IMR-90 (cell line): ENCODE measurements around the gene RNF180. TPM values are rescaled to one million over a fixed set of nuclear protein-coding genes. Genes with fewer than 3 reads are reported as not detected.

Source experiments
- ATAC-seq: fragments of 200-7000 bp; cut with Tn5 transposase; 2 replicates; pipeline ENCODE4 v1.9.1; 2020; ENCODE audit warnings: low read depth, mild to moderate bottlenecking, moderate library complexity
- BruUV-seq: library from RNA; stranded (reverse); fragments of 400-500 nt; replicated peaks from 2 replicates; lab custom pipeline; 2021; lab: Mats Ljungman, UMichigan
- CTCF ChIA-PET: fragments of 300-600 bp; formaldehyde crosslinking; extraction: SDS; loops from one replicate; lab custom pipeline; 2021; ENCODE audit warnings: antibody characterized with exemption; lab: Yijun Ruan, JAX
- POLR2A ChIA-PET: fragments of 300-600 bp; sonication (Branson Sonifier 250); formaldehyde crosslinking; loops from one replicate; lab custom pipeline; 2022; ENCODE audit warnings: antibody characterized with exemption; ENCODE audit not compliant: unreplicated experiment; lab: Charles Lee
- DNase-seq: peaks from one replicate; pipeline ENCODE4 v3.0.0; 2013
- H2AFZ ChIP-seq: replicated peaks from 2 replicates; pipeline ENCODE3; 2013; ENCODE audit warnings: low read length, mild to moderate bottlenecking; ENCODE audit not compliant: poor library complexity
- H2AK5ac ChIP-seq: 2 replicates; pipeline ENCODE4 v1.6.1; 2013; ENCODE audit warnings: low read depth, low read length, inconsistent platforms
- H2AK9ac ChIP-seq: replicated peaks from 2 replicates; pipeline ENCODE3; 2013; ENCODE audit warnings: mild to moderate bottlenecking, low read depth, low read length, moderate library complexity; ENCODE audit not compliant: poor library complexity
- H2BK120ac ChIP-seq: 2 replicates; pipeline ENCODE4 v1.6.1; 2013; ENCODE audit warnings: low read depth, low read length, inconsistent platforms
- H2BK15ac ChIP-seq: 3 replicates; pipeline ENCODE4 v1.6.1; 2013; ENCODE audit warnings: low read depth, low read length, inconsistent platforms
- H2BK20ac ChIP-seq: 2 replicates; pipeline ENCODE4 v1.6.1; 2013; ENCODE audit warnings: low read depth, mild to moderate bottlenecking, inconsistent platforms, low read length, moderate library complexity
- H2BK5ac ChIP-seq: 2 replicates; pipeline ENCODE4 v1.6.1; 2013; ENCODE audit warnings: mild to moderate bottlenecking, low read depth, low read length, inconsistent platforms; ENCODE audit not compliant: poor library complexity, severe bottlenecking
- H3K14ac ChIP-seq: replicated peaks from 2 replicates; pipeline ENCODE4 v1.6.1; 2013; ENCODE audit warnings: low read depth, low read length, inconsistent platforms
- H3K18ac ChIP-seq: 2 replicates; pipeline ENCODE4 v1.6.1; 2013; ENCODE audit warnings: low read depth, low read length, control low read depth
- H3K23ac ChIP-seq: 2 replicates; pipeline ENCODE4 v1.6.1; 2013; ENCODE audit warnings: low read depth, low read length, inconsistent platforms
- H3K27ac ChIP-seq: 2 replicates; pipeline ENCODE4 v1.5.1; 2013; ENCODE audit warnings: mild to moderate bottlenecking, control low read depth, low read length; ENCODE audit not compliant: insufficient read depth
- H3K27me3 ChIP-seq: 2 replicates; pipeline ENCODE4 v1.6.1; 2013; ENCODE audit warnings: low read length; ENCODE audit not compliant: control insufficient read depth, insufficient read depth
- H3K36me3 ChIP-seq: 2 replicates; pipeline ENCODE4 v1.6.1; 2013; ENCODE audit warnings: low read length, mixed read lengths; ENCODE audit not compliant: control insufficient read depth, insufficient read depth
- H3K4ac ChIP-seq: 2 replicates; pipeline ENCODE4 v1.6.1; 2013; ENCODE audit warnings: low read depth, low read length, inconsistent platforms
- H3K4me1 ChIP-seq: 2 replicates; pipeline ENCODE4 v1.6.1; 2013; ENCODE audit warnings: low read length, mixed read lengths; ENCODE audit not compliant: control insufficient read depth, insufficient read depth
- H3K4me2 ChIP-seq: 2 replicates; pipeline ENCODE4 v1.6.1; 2013; ENCODE audit warnings: low read depth, mild to moderate bottlenecking, control low read depth, low read length, moderate library complexity
- H3K4me3 ChIP-seq: 2 replicates; pipeline ENCODE4 v1.5.1; 2013; ENCODE audit warnings: low read depth, mild to moderate bottlenecking, control low read depth, low read length, moderate library complexity; ENCODE audit not compliant: insufficient read depth
- H3K56ac ChIP-seq: 2 replicates; pipeline ENCODE4 v1.6.1; 2013; ENCODE audit warnings: low read length, inconsistent platforms; ENCODE audit not compliant: insufficient read depth; ENCODE audit errors: extremely low read depth
- H3K79me1 ChIP-seq, 2 experiments: 2 replicates each; pipeline ENCODE4 v1.6.1; 2013; ENCODE audit warnings: low read length in 2 of 2, inconsistent platforms in 1 of 2, low read depth in 1 of 2
- H3K9ac ChIP-seq: 2 replicates; pipeline ENCODE4 v1.6.1; 2013; ENCODE audit warnings: low read depth, low read length, control low read depth
- H3K9me1 ChIP-seq: 2 replicates; pipeline ENCODE4 v1.6.1; 2013; ENCODE audit warnings: low read length, inconsistent platforms; ENCODE audit not compliant: insufficient read depth
- H3K9me3 ChIP-seq: 2 replicates; pipeline ENCODE4 v1.6.1; 2013; ENCODE audit warnings: low read length; ENCODE audit not compliant: control insufficient read depth, insufficient read depth
- H4K20me1 ChIP-seq: 2 replicates; pipeline ENCODE4 v1.6.1; 2013; ENCODE audit warnings: low read length, inconsistent platforms; ENCODE audit not compliant: insufficient read depth
- H4K5ac ChIP-seq: 2 replicates; pipeline ENCODE4 v1.6.1; 2013; ENCODE audit warnings: mild to moderate bottlenecking, low read depth, low read length, control low read depth
- H4K8ac ChIP-seq, 2 experiments: 2 replicates each; pipeline ENCODE4 v1.6.1; 2013; ENCODE audit warnings: low read depth in 2 of 2, low read length in 2 of 2, control low read depth in 1 of 2, inconsistent platforms in 1 of 2
- H4K91ac ChIP-seq: 2 replicates; pipeline ENCODE4 v1.6.1; 2013; ENCODE audit warnings: low read depth, low read length, inconsistent platforms; ENCODE audit not compliant: insufficient read depth
- BHLHE40 ChIP-seq: fragments of 150-350 bp; IDR thresholded peaks from 2 replicates; pipeline ENCODE4 v1.6.1; 2016; ENCODE audit warnings: mild to moderate bottlenecking, low read depth, low read length
- CHD1 ChIP-seq: IDR thresholded peaks from 2 replicates; pipeline ENCODE4 v1.6.1; 2012; ENCODE audit warnings: low read depth, low read length, improper control_type of control experiment
- POLR2A ChIP-seq: IDR thresholded peaks from 2 replicates; pipeline ENCODE4 v1.6.1; 2012; ENCODE audit warnings: mild to moderate bottlenecking, low read depth, low read length
- RAD21 ChIP-seq: IDR thresholded peaks from 2 replicates; pipeline ENCODE4 v1.6.1; 2012; ENCODE audit warnings: low read length, improper control_type of control experiment
- RFX5 ChIP-seq: IDR thresholded peaks from 2 replicates; pipeline ENCODE4 v1.8.0; 2012; ENCODE audit warnings: low read depth, mild to moderate bottlenecking, low read length, moderate library complexity
- WGBS, 2 experiments: methylation state at CpG; one replicate each; pipeline versions ENCODE4 v1.1.5 to v1.1.7; 2013; ENCODE audit warnings: missing lambda C conversion rate in 2 of 2; ENCODE audit not compliant: insufficient read length in 1 of 2; ENCODE audit errors: extremely low coverage in 2 of 2; 5-methylcytosine and 5-hydroxymethylcytosine counted together
- dilution Hi-C: fragments of 300-500 bp; cut with HindIII; formaldehyde crosslinking; loops from one replicate; pipeline ENCODE4 v1.14.3; 2018; ENCODE audit warnings: low sequenced_read_pairs; ENCODE audit not compliant: unreplicated experiment
- in situ Hi-C: fragments of 300-500 bp; cut with MboI; formaldehyde crosslinking; loops from 3 replicates; pipeline ENCODE4 v1.14.3; 2019; ENCODE audit warnings: low sequenced_read_pairs, inconsistent platforms, mixed read lengths
- intact Hi-C: fragments of 100-400 bp; cut with micrococcal nuclease; formaldehyde crosslinking; loops from 2 replicates; pipeline ENCODE4 v1.10.0; 2022
- polyA plus RNA-seq, 3 experiments: library from polyadenylated mRNA; depleted of rRNA; stranded (reverse); fragments of >200 nt; gene quantifications; 2 replicates each; pipeline ENCODE4 v1.2.3, GENCODE V29; 2012; ENCODE audit warnings: low replicate concordance in 1 of 3
- total RNA-seq: library from RNA; depleted of rRNA; stranded (reverse); fragments of >200 nt; gene quantifications from 2 replicates; pipeline ENCODE4 v1.2.3, GENCODE V29; 2012
- TF ChIP-seq, protein P1 (sequence below): fragments of 150-350 bp; IDR thresholded peaks from 2 replicates; pipeline ENCODE4 v1.6.1; 2017; ENCODE audit warnings: mild to moderate bottlenecking, antibody characterized with exemption, low read length, low read depth
- TF ChIP-seq, protein P2 (sequence below): fragments of 150-350 bp; IDR thresholded peaks from 2 replicates; pipeline ENCODE4 v1.6.1; 2016; ENCODE audit warnings: low read depth, mild to moderate bottlenecking, low read length, moderate library complexity, borderline replicate concordance

RNF180 gene
- total and polyA plus RNA-seq, 2 of the 4 experiments (the other 2 are of a cell fraction): 0.02 to 0.36 TPM

DNA sequence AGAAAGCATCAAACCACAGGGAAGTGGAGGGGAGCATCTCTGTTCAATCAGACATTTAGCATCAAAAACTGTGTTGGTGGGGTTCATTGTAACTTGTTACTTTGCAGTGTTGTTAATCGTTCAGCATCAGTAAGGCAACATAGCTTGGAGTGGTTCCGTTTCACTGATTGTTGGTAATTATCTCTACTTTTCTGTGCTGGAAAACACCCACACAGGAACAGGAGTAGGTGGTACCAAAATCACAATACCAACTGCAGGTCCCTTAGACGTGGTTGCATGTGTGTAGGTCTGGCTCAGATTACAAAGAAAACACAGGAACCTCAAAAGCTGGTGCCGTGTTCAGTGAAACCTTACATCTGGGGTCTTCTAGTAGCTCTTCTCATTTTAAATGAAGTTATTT is 146.8 kb downstream of the RNF180 start:
- CTCF ChIA-PET: no interaction called here
- ATAC-seq (no peak), DNase-seq (no peak)
- H2BK120ac ChIP-seq: no peak overlapping the region
- TF ChIP-seq, protein P1, sequence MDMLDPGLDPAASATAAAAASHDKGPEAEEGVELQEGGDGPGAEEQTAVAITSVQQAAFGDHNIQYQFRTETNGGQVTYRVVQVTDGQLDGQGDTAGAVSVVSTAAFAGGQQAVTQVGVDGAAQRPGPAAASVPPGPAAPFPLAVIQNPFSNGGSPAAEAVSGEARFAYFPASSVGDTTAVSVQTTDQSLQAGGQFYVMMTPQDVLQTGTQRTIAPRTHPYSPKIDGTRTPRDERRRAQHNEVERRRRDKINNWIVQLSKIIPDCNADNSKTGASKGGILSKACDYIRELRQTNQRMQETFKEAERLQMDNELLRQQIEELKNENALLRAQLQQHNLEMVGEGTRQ: no peak
- TF ChIP-seq POLR2A: no peak
- TF ChIP-seq RFX5: no peak
- no peak for TF ChIP-seq RAD21
- TF ChIP-seq BHLHE40: no peak
- TF ChIP-seq, protein P2, sequence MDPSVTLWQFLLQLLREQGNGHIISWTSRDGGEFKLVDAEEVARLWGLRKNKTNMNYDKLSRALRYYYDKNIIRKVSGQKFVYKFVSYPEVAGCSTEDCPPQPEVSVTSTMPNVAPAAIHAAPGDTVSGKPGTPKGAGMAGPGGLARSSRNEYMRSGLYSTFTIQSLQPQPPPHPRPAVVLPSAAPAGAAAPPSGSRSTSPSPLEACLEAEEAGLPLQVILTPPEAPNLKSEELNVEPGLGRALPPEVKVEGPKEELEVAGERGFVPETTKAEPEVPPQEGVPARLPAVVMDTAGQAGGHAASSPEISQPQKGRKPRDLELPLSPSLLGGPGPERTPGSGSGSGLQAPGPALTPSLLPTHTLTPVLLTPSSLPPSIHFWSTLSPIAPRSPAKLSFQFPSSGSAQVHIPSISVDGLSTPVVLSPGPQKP: no peak
- TF ChIP-seq CHD1: no peak
- WGBS, 2 experiments: no CpG with 5 or more reads among the region's 4 CpGs
- intact Hi-C loops (no loop called here), in situ Hi-C loops (no loop called here), dilution Hi-C loops (no loop called here)
- no peak overlapping the region for H2AK5ac ChIP-seq
- H2AK9ac ChIP-seq: no peak overlapping the region
- no peak overlapping the region for H3K23ac ChIP-seq
- H3K4me1 ChIP-seq: no peaks in the 10 kb centered on the region
- no peaks in the 10 kb centered on the region for H3K36me3 ChIP-seq
- H2BK15ac ChIP-seq: no peak overlapping the region
- H4K20me1 ChIP-seq: no peaks in the 10 kb centered on the region
- no peak overlapping the region for H4K8ac ChIP-seq
- H3K14ac ChIP-seq: no peak overlapping the region
- no peak overlapping the region for H2AFZ ChIP-seq
- no peak overlapping the region for H3K56ac ChIP-seq
- no peaks in the 10 kb centered on the region for H3K9me1 ChIP-seq
- no peak overlapping the region for H3K4me2 ChIP-seq
- no peak overlapping the region for H3K18ac ChIP-seq
- no peak overlapping the region for H2BK20ac ChIP-seq
- H3K27me3 ChIP-seq: no peaks in the 10 kb centered on the region
- H3K27ac ChIP-seq: no peak overlapping the region
- no TSS peak for BruUV-seq
- H3K79me1 ChIP-seq: no peaks in the 10 kb centered on the region
- no peak overlapping the region for H4K91ac ChIP-seq
- no peak overlapping the region for H2BK5ac ChIP-seq
- POLR2A ChIA-PET: no interaction called here
- no peaks in the 10 kb centered on the region for H3K9me3 ChIP-seq
- H3K4me3 ChIP-seq: no peak overlapping the region
- no peak overlapping the region for H3K9ac ChIP-seq
- no peak overlapping the region for H4K5ac ChIP-seq
- no peak overlapping the region for H3K4ac ChIP-seq
